Upper lobe of left lung (tissue), 6 donors: ENCODE measurements around the gene MBD3L2B. TPM values are rescaled to one million over a fixed set of nuclear protein-coding genes. Genes with fewer than 3 reads are reported as not detected.
A peak's percentile ranks its signal among the peaks of the same experiment; 100 is the strongest.
"Not testable (repeated sequence)": the region's sequence is repeated elsewhere in the genome, so short reads cannot be mapped to it uniquely, and the experiment has no call there.

ENCODE experiments used
- ATAC-seq, 2 donors: fragments of 200-7000 bp; cut with Tn5 transposase; one replicate each; pipeline ENCODE4 v1.9.1; 2022; ENCODE audit warnings: mild to moderate bottlenecking in 2 of 2, moderate library complexity in 2 of 2; ENCODE audit not compliant: low FRiP score in 2 of 2
- DNase-seq, 2 donors: peaks; one replicate each; pipeline ENCODE4 v3.0.0-alpha.2; 2019 to 2020
- H3K27ac ChIP-seq, 4 donors: fragments of 200-600 bp; sonication (generic); one replicate each; pipeline ENCODE4 v1.5.1; 2016 to 2019
- H3K27me3 ChIP-seq, 4 donors: fragments of 200-600 bp; sonication (generic); one replicate each; pipeline ENCODE4 v1.5.1; 2017 to 2019
- H3K36me3 ChIP-seq, 4 donors: fragments of 200-600 bp; sonication (generic); one replicate each; pipeline ENCODE4 v1.5.1; 2016 to 2019
- H3K4me1 ChIP-seq, 4 donors: fragments of 200-600 bp; sonication (generic); one replicate each; pipeline ENCODE4 v1.5.1; 2018 to 2019
- H3K4me3 ChIP-seq, 4 donors: fragments of 200-600 bp; sonication (generic); one replicate each; pipeline ENCODE4 v1.5.1; 2017 to 2019; ENCODE audit warnings: mild to moderate bottlenecking in 2 of 4, moderate library complexity in 1 of 4
- H3K9me3 ChIP-seq, 4 donors: fragments of 200-600 bp; sonication (generic); one replicate each; pipeline ENCODE4 v1.5.1; 2018 to 2019
- CTCF ChIP-seq, 6 experiments: fragments of 450-650 bp in 4 of 6; fragments of 200-600 bp in 2 of 6; sonication (generic) in 2 of 6; IDR thresholded peaks; one replicate each; pipeline ENCODE4 v1.5.1; 2016 to 2019; ENCODE audit warnings: antibody characterized with exemption in 6 of 6
- EP300 ChIP-seq, 4 donors: sonication (generic); formaldehyde crosslinking; IDR thresholded peaks; one replicate each; pipeline ENCODE4 v1.5.1; 2017; ENCODE audit warnings: antibody characterized with exemption in 4 of 4, control low read depth in 2 of 4
- POLR2A ChIP-seq, 4 donors: fragments of 450-650 bp; IDR thresholded peaks; one replicate each; pipeline ENCODE4 v1.5.1; 2016 to 2017; ENCODE audit warnings: antibody characterized with exemption in 4 of 4, mild to moderate bottlenecking in 2 of 4
- POLR2AphosphoS5 ChIP-seq, 2 donors: sonication (generic); formaldehyde crosslinking; IDR thresholded peaks; one replicate each; pipeline ENCODE4 v1.5.1; 2017; ENCODE audit warnings: antibody characterized with exemption in 2 of 2
- WGBS, 2 donors: methylation state at CpG; one replicate each; pipeline ENCODE4 v1.1.5; 2017 to 2018; 5-methylcytosine and 5-hydroxymethylcytosine counted together
- total RNA-seq, 6 donors: library from RNA; depleted of rRNA in 4 of 6; stranded (reverse); fragments of >200 nt in 4 of 6; gene quantifications; one replicate each; pipeline versions ENCODE4 v1.1.0 to v1.2.1, GENCODE V29; 2016 to 2021
- donor health status: DM: no; HTN: no; CAD: no; lungs with moderate emphysema.
- donor health status: DM: no; HTN: yes; CAD: no; lungs with severe emphysema.

Gene MBD3L2B
- total RNA-seq, 6 donors from 2014 or later, result not detected

- not testable (repeated sequence) for H3K27me3 ChIP-seq, H3K4me1 ChIP-seq, ATAC-seq, H3K27ac ChIP-seq, H3K4me3 ChIP-seq, H3K9me3 ChIP-seq, H3K36me3 ChIP-seq, DNase-seq
- no CpG with 5 or more reads among the region's 2 CpGs for WGBS, 2 donors
Observed at GRCh38 chr19:7041563-7041962, 20.3 kb upstream of the MBD3L2B start.

DNA sequence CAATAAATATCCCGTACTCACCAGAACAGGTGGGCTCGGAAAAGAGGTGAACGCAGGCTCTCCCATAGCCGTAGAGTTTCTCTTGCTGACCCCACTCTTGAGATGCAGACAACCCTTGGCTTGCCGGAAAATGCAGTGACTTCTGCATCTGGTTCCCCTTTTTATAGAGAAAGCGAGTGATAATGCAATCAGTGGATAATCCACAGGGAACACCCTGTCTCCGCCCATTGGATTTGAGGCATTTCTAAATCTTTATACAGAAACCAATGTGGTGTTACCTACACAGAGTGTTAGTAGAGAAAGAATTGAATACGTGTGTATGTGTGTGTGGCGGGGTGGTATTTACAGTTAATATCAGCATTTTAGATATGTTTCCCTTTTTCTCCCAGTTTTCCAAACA is 18.8 kb upstream of the MBD3L2B start, which contains the start of gene MBD3L4:
MBD3L4 (minus strand) TSS at position 101 of the 400 bp plus-strand sequence; CDS start at position 66, 35 bp downstream.
- H3K27ac ChIP-seq, ATAC-seq, H3K36me3 ChIP-seq, H3K4me1 ChIP-seq, DNase-seq, H3K9me3 ChIP-seq, H3K4me3 ChIP-seq, H3K27me3 ChIP-seq: not testable (repeated sequence)
- WGBS, 2 donors, result 73% methylated on average over 1 of the region's 9 CpGs; no CpG with 5 or more reads in 1 of the 2 donors

DNA sequence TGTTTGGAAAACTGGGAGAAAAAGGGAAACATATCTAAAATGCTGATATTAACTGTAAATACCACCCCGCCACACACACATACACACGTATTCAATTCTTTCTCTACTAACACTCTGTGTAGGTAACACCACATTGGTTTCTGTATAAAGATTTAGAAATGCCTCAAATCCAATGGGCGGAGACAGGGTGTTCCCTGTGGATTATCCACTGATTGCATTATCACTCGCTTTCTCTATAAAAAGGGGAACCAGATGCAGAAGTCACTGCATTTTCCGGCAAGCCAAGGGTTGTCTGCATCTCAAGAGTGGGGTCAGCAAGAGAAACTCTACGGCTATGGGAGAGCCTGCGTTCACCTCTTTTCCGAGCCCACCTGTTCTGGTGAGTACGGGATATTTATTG is 9.0 kb upstream of the MBD3L2B start, which contains the start of gene MBD3L5:
MBD3L5 (plus strand) TSS at position 301 of the 400 bp plus-strand sequence; CDS start at position 335, 34 bp downstream.
- H3K9me3 ChIP-seq, result not testable (repeated sequence)
- ATAC-seq, result peak in 1 of 2 donors; percentile 34
- WGBS, 2 donors, result no CpG with 5 or more reads among the region's 9 CpGs

GRCh38 chr19:7028790-7029189 is 7.6 kb upstream of the MBD3L2B start:
- not testable (repeated sequence) for H3K9me3 ChIP-seq, ATAC-seq, H3K36me3 ChIP-seq, H3K4me1 ChIP-seq, H3K4me3 ChIP-seq, H3K27ac ChIP-seq, DNase-seq, H3K27me3 ChIP-seq
- WGBS, 2 donors, result no CpG with 5 or more reads among the region's 1 CpG

More for the DNA sequence above, 9.0 kb upstream of the MBD3L2B start, which contains the start of gene MBD3L5:
- H3K4me3 ChIP-seq, H3K4me1 ChIP-seq, H3K27me3 ChIP-seq, H3K36me3 ChIP-seq, DNase-seq, H3K27ac ChIP-seq: not testable (repeated sequence)

DNA sequence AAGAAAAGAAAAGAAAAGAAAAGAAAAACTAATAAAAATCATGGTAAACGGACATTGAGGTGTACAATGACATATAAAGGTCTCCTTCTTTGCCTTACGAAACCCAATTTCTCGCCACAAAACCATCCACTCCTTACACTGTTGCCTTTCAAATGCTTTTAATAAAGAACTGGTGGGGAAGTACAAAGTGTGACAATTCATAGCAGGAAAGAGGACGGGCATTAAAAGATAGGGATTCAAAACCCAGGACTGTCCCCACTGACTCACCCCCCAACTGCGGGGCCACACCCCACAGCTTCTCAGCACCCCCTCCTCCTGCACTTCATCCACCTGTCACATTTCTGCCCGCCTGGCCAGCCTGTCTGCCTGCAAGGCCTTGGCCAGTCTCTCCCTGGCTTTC is 2.4 kb downstream of the MBD3L2B start:
- 81 to 92% methylated on average over 6 of the region's 6 CpGs for WGBS, 2 donors
- Histone ChIP-seq H3K27me3 (no peaks in the 10 kb centered on the region), H3K27ac (no peak overlapping the region), H3K4me3 (no peak overlapping the region), H3K9me3 (no peaks in the 10 kb centered on the region), H3K4me1 (no peaks in the 10 kb centered on the region), H3K36me3 (no peaks in the 10 kb centered on the region)
- TF ChIP-seq POLR2AphosphoS5 (IDR thresholded peaks at IDR 0.05) (no peak), POLR2A (IDR thresholded peaks at IDR 0.05) (no peak), EP300 (IDR thresholded peaks at IDR 0.05) (no peak), CTCF (IDR thresholded peaks at IDR 0.05) (no peak)
- DNase-seq (no peak), ATAC-seq (no peak)

GRCh38 chr19:7013678-7014077 is 7.6 kb downstream of the MBD3L2B start:
- H3K4me1 ChIP-seq, result no peaks in the 10 kb centered on the region

More at GRCh38 chr19:7013678-7014077, 7.6 kb downstream of the MBD3L2B start:
- DNase-seq, result no peak
- ATAC-seq, result peak in 1 of 2 donors; percentile 64
- H3K9me3 ChIP-seq, result no peaks in the 10 kb centered on the region
- WGBS, 2 donors, result 61 to 65% methylated on average over 4 of the region's 4 CpGs
- H3K27ac ChIP-seq, result no peak overlapping the region
- no peaks in the 10 kb centered on the region for H3K27me3 ChIP-seq
- no peaks in the 10 kb centered on the region for H3K36me3 ChIP-seq
- no peak overlapping the region for H3K4me3 ChIP-seq
- TF ChIP-seq POLR2A (IDR thresholded peaks at IDR 0.05) (no peak), EP300 (IDR thresholded peaks at IDR 0.05) (no peak), POLR2AphosphoS5 (IDR thresholded peaks at IDR 0.05) (no peak), CTCF (IDR thresholded peaks at IDR 0.05) (no peak)
